Measurements from ENCODE around the gene SPNS1. TPM values are rescaled to one million over a fixed set of nuclear protein-coding genes. Genes with fewer than 3 reads are reported as not detected.
A peak's percentile ranks its signal among the peaks of the same experiment; 100 is the strongest.

Gene SPNS1
- total and polyA plus RNA-seq, 2 experiments from 2014 or later = 42.8 to 140 TPM

DNA sequence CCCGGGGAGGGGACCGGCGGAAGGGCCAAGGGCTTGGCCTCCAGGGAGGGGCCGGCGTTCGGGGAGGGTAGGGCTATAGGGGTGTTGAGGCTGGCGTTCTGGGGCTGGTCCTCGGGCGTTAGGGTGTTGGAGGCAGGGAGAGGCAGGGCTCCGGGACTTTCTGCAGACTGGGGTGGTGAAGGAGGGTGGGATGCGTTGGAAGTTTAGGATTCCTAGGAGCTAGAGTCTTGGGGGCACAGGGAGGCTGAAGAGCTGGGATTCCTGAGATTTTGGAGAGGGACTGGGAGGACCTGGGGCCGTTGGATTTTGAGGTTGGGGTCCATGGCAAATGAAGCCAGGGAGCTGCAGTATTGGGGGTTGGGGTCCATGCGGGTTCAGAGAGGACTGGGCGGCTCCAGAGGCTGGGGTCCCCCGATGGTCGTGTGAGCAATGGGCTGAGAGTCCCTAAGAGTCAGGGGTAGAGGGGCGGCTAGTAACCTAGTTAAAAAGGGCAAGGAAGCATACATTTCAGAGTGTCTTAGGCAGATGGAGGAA is 23.1 kb upstream of the SPNS1 start:
- TF ChIP-seq, protein P1, sequence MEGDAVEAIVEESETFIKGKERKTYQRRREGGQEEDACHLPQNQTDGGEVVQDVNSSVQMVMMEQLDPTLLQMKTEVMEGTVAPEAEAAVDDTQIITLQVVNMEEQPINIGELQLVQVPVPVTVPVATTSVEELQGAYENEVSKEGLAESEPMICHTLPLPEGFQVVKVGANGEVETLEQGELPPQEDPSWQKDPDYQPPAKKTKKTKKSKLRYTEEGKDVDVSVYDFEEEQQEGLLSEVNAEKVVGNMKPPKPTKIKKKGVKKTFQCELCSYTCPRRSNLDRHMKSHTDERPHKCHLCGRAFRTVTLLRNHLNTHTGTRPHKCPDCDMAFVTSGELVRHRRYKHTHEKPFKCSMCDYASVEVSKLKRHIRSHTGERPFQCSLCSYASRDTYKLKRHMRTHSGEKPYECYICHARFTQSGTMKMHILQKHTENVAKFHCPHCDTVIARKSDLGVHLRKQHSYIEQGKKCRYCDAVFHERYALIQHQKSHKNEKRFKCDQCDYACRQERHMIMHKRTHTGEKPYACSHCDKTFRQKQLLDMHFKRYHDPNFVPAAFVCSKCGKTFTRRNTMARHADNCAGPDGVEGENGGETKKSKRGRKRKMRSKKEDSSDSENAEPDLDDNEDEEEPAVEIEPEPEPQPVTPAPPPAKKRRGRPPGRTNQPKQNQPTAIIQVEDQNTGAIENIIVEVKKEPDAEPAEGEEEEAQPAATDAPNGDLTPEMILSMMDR (IDR thresholded peaks at IDR 0.05; ENCODE audit: poor library complexity) = no peak
- TF ChIP-seq EZH2 (IDR thresholded peaks at IDR 0.05; ENCODE audit: borderline replicate concordance) (no peak), EZH2phosphoT487 (IDR thresholded peaks at IDR 0.05; ENCODE audit: low read depth, severe bottlenecking, unreplicated experiment) (no peak)
- H3K9me2 ChIP-seq (replicated peaks; ENCODE audit: insufficient read depth) = no peaks in the 10 kb centered on the region
- peak overlapping the region; percentile 31 for H3K27ac ChIP-seq
- WGBS (ENCODE audit: low lambda C conversion rate, missing lambda C conversion rate) = 8% methylated on average over 13 of the region's 17 CpGs
- H3K4me2 ChIP-seq = peak overlapping the region; percentile 96
- peak; percentile 53 for DNase-seq (ENCODE audit: low spot score)
- peaks cover 26% of the 10 kb centered on the region for H3K79me2 ChIP-seq
- no peaks in the 10 kb centered on the region for H4K20me1 ChIP-seq (ENCODE audit: insufficient read depth, poor library complexity, severe bottlenecking)
- H3K27me3 ChIP-seq = no peaks in the 10 kb centered on the region
- peak overlapping the region; percentile 97 for H3K4me3 ChIP-seq
- no peaks in the 10 kb centered on the region for H3K9me3 ChIP-seq (ENCODE audit: low read depth)
- no peaks in the 10 kb centered on the region for H3K36me3 ChIP-seq (replicated peaks; ENCODE audit: insufficient read depth, low read depth)
- H2AFZ ChIP-seq = peak overlapping the region; percentile 65
- H3K4me1 ChIP-seq (ENCODE audit: insufficient read depth) = peaks cover 9% of the 10 kb centered on the region

DNA sequence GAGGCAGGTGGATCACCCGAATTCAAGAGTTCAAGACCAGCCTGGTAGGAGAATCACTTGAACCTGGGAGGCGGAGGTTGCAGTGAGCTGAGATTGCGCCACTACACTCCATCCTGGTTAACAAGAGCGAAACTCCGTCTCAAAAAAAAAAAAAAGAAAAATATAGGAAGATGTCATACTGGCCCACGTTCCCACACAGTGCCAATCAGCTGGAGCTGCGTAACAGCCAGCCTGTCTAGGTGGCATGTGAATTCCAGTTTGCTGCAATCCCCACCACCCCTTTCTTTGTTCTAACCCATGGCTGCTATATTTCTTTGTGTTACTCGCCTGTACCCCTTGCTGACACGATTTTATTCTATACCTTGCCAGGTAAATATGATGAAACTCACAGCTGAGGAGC is 16.4 kb upstream of the SPNS1 start:
- Histone ChIP-seq H3K79me2 (peaks cover 7% of the 10 kb centered on the region), H3K36me3 (replicated peaks; ENCODE audit: insufficient read depth, low read depth) (no peaks in the 10 kb centered on the region)
- 99% methylated on average over 9 of the region's 9 CpGs for WGBS (ENCODE audit: low lambda C conversion rate, missing lambda C conversion rate)

DNA sequence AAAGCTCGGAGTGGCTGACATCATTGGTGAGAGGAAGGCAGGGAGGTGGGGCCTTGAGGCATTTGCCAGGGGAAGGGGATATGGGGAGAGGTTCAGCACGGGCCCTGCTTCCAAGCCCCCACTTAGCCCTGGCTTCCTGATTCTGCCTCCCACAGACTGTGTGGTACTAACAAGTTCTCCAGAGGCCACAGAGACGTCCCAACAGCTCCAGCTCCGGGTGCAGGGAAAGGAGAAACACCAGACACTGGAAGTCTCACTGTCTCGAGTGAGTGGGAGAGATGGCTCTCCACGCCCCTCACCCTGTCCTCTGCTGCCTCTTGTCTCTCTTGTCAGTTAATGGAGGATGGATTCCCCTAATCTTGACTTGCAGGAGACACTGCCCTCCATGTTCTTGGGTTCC is 15.7 kb upstream of the SPNS1 start:
- H4K20me1 ChIP-seq (ENCODE audit: insufficient read depth, poor library complexity, severe bottlenecking) = no peaks in the 10 kb centered on the region
- no peaks in the 10 kb centered on the region for H3K9me3 ChIP-seq (ENCODE audit: low read depth)
- WGBS (ENCODE audit: low lambda C conversion rate, missing lambda C conversion rate) = 93% methylated on average over 6 of the region's 6 CpGs
- H3K27me3 ChIP-seq = no peaks in the 10 kb centered on the region
- no peak overlapping the region for H3K4me3 ChIP-seq
- H3K79me2 ChIP-seq = peaks cover 4% of the 10 kb centered on the region
- H3K9me2 ChIP-seq (replicated peaks; ENCODE audit: insufficient read depth) = no peaks in the 10 kb centered on the region
- H3K4me1 ChIP-seq (ENCODE audit: insufficient read depth) = no peaks in the 10 kb centered on the region
- no peak overlapping the region for H3K27ac ChIP-seq
- no peak for TF ChIP-seq EZH2phosphoT487 (IDR thresholded peaks at IDR 0.05; ENCODE audit: low read depth, severe bottlenecking, unreplicated experiment)
- no peak for TF ChIP-seq EZH2 (IDR thresholded peaks at IDR 0.05; ENCODE audit: borderline replicate concordance)
- TF ChIP-seq, protein P1 (IDR thresholded peaks at IDR 0.05; ENCODE audit: poor library complexity) = no peak
- DNase-seq (ENCODE audit: low spot score) = no peak
- no peak overlapping the region for H3K4me2 ChIP-seq
- no peak overlapping the region for H2AFZ ChIP-seq
- H3K36me3 ChIP-seq (replicated peaks; ENCODE audit: insufficient read depth, low read depth) = no peaks in the 10 kb centered on the region

More for the DNA sequence above, 16.4 kb upstream of the SPNS1 start:
- DNase-seq (ENCODE audit: low spot score) = no peak
- TF ChIP-seq, protein P1 (IDR thresholded peaks at IDR 0.05; ENCODE audit: poor library complexity) = no peak
- no peak for TF ChIP-seq EZH2 (IDR thresholded peaks at IDR 0.05; ENCODE audit: borderline replicate concordance)
- TF ChIP-seq EZH2phosphoT487 (IDR thresholded peaks at IDR 0.05; ENCODE audit: low read depth, severe bottlenecking, unreplicated experiment) = no peak
- no peaks in the 10 kb centered on the region for H3K4me1 ChIP-seq (ENCODE audit: insufficient read depth)
- no peaks in the 10 kb centered on the region for H3K9me2 ChIP-seq (replicated peaks; ENCODE audit: insufficient read depth)
- H3K4me2 ChIP-seq = no peak overlapping the region
- no peak overlapping the region for H3K27ac ChIP-seq
- H2AFZ ChIP-seq = no peak overlapping the region
- no peaks in the 10 kb centered on the region for H3K27me3 ChIP-seq
- H3K9me3 ChIP-seq (ENCODE audit: low read depth) = no peaks in the 10 kb centered on the region
- no peaks in the 10 kb centered on the region for H4K20me1 ChIP-seq (ENCODE audit: insufficient read depth, poor library complexity, severe bottlenecking)
- H3K4me3 ChIP-seq = no peak overlapping the region

Measured in hepatocyte (in vitro differentiated cells).